PC-9 (cell line): ENCODE measurements around the gene PRKD1. TPM values are rescaled to one million over a fixed set of nuclear protein-coding genes. Genes with fewer than 3 reads are reported as not detected.

Experiments used
- BruUV-seq: library from RNA; stranded (reverse); fragments of 400-500 nt; replicated peaks from 2 replicates; lab custom pipeline; 2021; lab: Mats Ljungman, UMichigan
- CTCF ChIA-PET: fragments of 300-600 bp; sonication (Branson Sonifier 250); formaldehyde crosslinking; loops from one replicate; lab custom pipeline; 2022; ENCODE audit warnings: antibody characterized with exemption; lab: Charles Lee
- POLR2A ChIA-PET: fragments of 300-600 bp; sonication (Branson Sonifier 250); formaldehyde crosslinking; loops from one replicate; lab custom pipeline; 2022; ENCODE audit warnings: antibody characterized with exemption; ENCODE audit not compliant: unreplicated experiment; lab: Charles Lee
- DNase-seq, 2 experiments: peaks; one replicate each; pipeline versions ENCODE4 v3.0.0 to v3.0.0-alpha.2; 2015 to 2022; ENCODE audit warnings: mixed read lengths in 1 of 2
- H2AFZ ChIP-seq: fragments of 200-600 bp; sonication (generic); 2 replicates; pipeline ENCODE4 v1.8.1; 2017; ENCODE audit warnings: antibody characterized with exemption
- H3F3A ChIP-seq: fragments of 200-600 bp; sonication (generic); 2 replicates; pipeline ENCODE4 v1.8.1; 2017; ENCODE audit warnings: antibody characterized with exemption, mild to moderate bottlenecking, low read depth; ENCODE audit not compliant: insufficient read depth
- H3K27ac ChIP-seq: fragments of 200-600 bp; sonication (generic); 2 replicates; pipeline ENCODE4 v1.6.1; 2016; ENCODE audit warnings: mixed run types
- H3K27me3 ChIP-seq: fragments of 200-600 bp; sonication (generic); 2 replicates; pipeline ENCODE4 v1.6.1; 2016; ENCODE audit warnings: low read depth, mixed run types; ENCODE audit not compliant: insufficient read depth
- H3K36me3 ChIP-seq: fragments of 200-600 bp; sonication (generic); 2 replicates; pipeline ENCODE4 v1.6.1; 2016; ENCODE audit warnings: low read depth, mixed run types
- H3K4me1 ChIP-seq: fragments of 200-600 bp; sonication (generic); replicated peaks from 2 replicates; pipeline ENCODE4 v1.6.1; 2016; ENCODE audit warnings: mixed run types; ENCODE audit not compliant: insufficient read depth
- H3K4me2 ChIP-seq: fragments of 200-600 bp; sonication (generic); 2 replicates; pipeline ENCODE4 v1.6.1; 2017; ENCODE audit warnings: mixed run types
- H3K4me3 ChIP-seq: fragments of 200-600 bp; sonication (generic); 2 replicates; pipeline ENCODE4 v1.6.1; 2016; ENCODE audit warnings: mixed run types
- H3K79me2 ChIP-seq: fragments of 200-600 bp; sonication (generic); 2 replicates; pipeline ENCODE4 v1.6.1; 2017; ENCODE audit warnings: low read depth, mixed run types
- H3K9me2 ChIP-seq: fragments of 200-600 bp; sonication (generic); 2 replicates; pipeline ENCODE4 v1.8.1; 2017; ENCODE audit warnings: mild to moderate bottlenecking; ENCODE audit not compliant: insufficient read depth
- H3K9me3 ChIP-seq: fragments of 200-600 bp; sonication (generic); 2 replicates; pipeline ENCODE4 v1.8.1; 2016; ENCODE audit warnings: low read depth; ENCODE audit not compliant: insufficient read depth
- H4K20me1 ChIP-seq: fragments of 200-600 bp; sonication (generic); 2 replicates; pipeline ENCODE4 v1.8.1; 2017; ENCODE audit not compliant: insufficient read depth
- EZH2 ChIP-seq: fragments of 200-600 bp; sonication (generic); IDR thresholded peaks from 2 replicates; pipeline ENCODE4 v1.8.0; 2017; ENCODE audit warnings: antibody characterized with exemption, low read depth
- intact Hi-C: fragments of 100-400 bp; cut with micrococcal nuclease; formaldehyde crosslinking; loops from one replicate; pipeline ENCODE4 v1.10.0; 2022; ENCODE audit not compliant: unreplicated experiment
- total RNA-seq: library from RNA; stranded (reverse); gene quantifications from 2 replicates; pipeline ENCODE4 v1.2.3, GENCODE V29; 2021
- TF ChIP-seq, protein P1 (sequence below): fragments of 200-600 bp; sonication (generic); conservative IDR thresholded peaks from 2 replicates; pipeline ENCODE4 v1.6.1; 2017; ENCODE audit warnings: mixed run types, antibody characterized with exemption, mild to moderate bottlenecking, moderate library complexity

PRKD1 gene
- total RNA-seq, 1 experiment from 2014 or later, result 0.98 TPM

DNA sequence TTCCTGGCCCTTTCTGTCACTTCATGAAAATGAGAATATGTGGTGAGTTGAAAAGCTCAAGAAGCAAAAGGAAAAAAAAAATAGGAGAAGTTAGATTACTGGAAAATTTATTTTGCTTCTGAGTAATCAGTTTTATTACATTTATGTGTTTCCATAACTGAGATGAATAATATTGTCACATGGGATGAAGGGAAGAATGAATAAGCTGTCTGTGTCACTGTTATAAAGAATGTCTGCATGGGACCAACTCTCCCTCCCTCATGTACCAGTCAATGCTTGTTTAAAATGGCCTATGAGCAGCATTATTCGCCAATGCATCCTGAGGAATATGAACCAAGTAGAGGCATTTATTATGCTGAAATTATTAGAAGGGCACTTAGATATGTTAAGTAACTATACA is 246.3 kb downstream of the PRKD1 start:
- H4K20me1 ChIP-seq, result no peaks in the 10 kb centered on the region
- no TSS peak for BruUV-seq
- TF ChIP-seq, protein P1, sequence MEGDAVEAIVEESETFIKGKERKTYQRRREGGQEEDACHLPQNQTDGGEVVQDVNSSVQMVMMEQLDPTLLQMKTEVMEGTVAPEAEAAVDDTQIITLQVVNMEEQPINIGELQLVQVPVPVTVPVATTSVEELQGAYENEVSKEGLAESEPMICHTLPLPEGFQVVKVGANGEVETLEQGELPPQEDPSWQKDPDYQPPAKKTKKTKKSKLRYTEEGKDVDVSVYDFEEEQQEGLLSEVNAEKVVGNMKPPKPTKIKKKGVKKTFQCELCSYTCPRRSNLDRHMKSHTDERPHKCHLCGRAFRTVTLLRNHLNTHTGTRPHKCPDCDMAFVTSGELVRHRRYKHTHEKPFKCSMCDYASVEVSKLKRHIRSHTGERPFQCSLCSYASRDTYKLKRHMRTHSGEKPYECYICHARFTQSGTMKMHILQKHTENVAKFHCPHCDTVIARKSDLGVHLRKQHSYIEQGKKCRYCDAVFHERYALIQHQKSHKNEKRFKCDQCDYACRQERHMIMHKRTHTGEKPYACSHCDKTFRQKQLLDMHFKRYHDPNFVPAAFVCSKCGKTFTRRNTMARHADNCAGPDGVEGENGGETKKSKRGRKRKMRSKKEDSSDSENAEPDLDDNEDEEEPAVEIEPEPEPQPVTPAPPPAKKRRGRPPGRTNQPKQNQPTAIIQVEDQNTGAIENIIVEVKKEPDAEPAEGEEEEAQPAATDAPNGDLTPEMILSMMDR, result no peak
- no peak for TF ChIP-seq EZH2
- POLR2A ChIA-PET, result no interaction called here
- CTCF ChIA-PET, result no interaction called here
- H2AFZ ChIP-seq, result no peak overlapping the region
- no peaks in the 10 kb centered on the region for H3F3A ChIP-seq
- no peaks in the 10 kb centered on the region for H3K4me1 ChIP-seq
- H3K9me3 ChIP-seq, result no peaks in the 10 kb centered on the region
- no peaks in the 10 kb centered on the region for H3K79me2 ChIP-seq
- H3K27me3 ChIP-seq, result no peaks in the 10 kb centered on the region
- DNase-seq, result no peak
- H3K36me3 ChIP-seq, result no peaks in the 10 kb centered on the region
- intact Hi-C loops, result no loop called here
- H3K27ac ChIP-seq, result no peak overlapping the region
- H3K9me2 ChIP-seq, result no peaks in the 10 kb centered on the region
- H3K4me2 ChIP-seq, result no peak overlapping the region
- H3K4me3 ChIP-seq, result no peak overlapping the region

DNA sequence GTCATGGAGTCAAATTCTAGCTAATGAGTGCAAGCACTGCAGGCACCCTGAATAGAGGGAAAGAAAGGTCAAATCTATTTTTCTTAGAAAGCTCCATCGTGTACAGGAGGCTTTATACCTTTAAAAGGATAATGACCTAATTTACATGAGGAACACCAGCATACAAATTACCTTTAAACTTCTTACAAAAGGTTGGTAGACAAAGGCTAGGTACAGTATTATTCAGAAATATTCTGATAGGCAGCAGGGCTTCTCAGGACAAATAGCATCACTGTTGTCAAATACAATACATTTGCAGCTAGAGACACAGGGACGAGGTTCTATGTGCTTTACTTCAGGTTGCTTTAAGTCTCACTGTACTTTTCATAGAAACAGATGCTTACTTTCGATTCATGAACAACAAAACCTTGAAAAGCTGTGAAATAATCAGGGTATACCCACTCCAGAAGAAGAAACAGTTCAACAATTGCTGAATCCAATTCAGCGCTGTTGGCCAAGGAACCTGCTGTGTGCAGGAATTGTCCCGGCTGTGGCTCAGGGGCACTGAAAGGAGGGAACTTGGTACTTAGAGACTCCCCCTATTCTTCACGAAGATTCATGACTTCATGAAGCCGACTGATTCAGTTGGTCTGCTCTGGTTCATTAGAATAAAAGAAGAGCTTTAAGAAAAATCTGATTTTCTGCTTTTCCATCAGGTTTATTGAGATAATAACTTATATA is 252.9 kb downstream of the PRKD1 start:
- H3K4me2 ChIP-seq, result no peak overlapping the region
- DNase-seq, result no peak
- POLR2A ChIA-PET, result no interaction called here
- H3K4me1 ChIP-seq, result no peaks in the 10 kb centered on the region
- no peaks in the 10 kb centered on the region for H3K79me2 ChIP-seq
- no peak for TF ChIP-seq EZH2
- TF ChIP-seq, protein P1, result no peak
- no peaks in the 10 kb centered on the region for H4K20me1 ChIP-seq
- H3K9me2 ChIP-seq, result no peaks in the 10 kb centered on the region
- no peaks in the 10 kb centered on the region for H3K9me3 ChIP-seq
- no peaks in the 10 kb centered on the region for H3K36me3 ChIP-seq
- no TSS peak for BruUV-seq
- CTCF ChIA-PET, result no interaction called here
- H3K27me3 ChIP-seq, result no peaks in the 10 kb centered on the region
- intact Hi-C loops, result no loop called here
- no peak overlapping the region for H3K27ac ChIP-seq
- H3K4me3 ChIP-seq, result no peak overlapping the region
- H3F3A ChIP-seq, result no peaks in the 10 kb centered on the region
- no peak overlapping the region for H2AFZ ChIP-seq

DNA sequence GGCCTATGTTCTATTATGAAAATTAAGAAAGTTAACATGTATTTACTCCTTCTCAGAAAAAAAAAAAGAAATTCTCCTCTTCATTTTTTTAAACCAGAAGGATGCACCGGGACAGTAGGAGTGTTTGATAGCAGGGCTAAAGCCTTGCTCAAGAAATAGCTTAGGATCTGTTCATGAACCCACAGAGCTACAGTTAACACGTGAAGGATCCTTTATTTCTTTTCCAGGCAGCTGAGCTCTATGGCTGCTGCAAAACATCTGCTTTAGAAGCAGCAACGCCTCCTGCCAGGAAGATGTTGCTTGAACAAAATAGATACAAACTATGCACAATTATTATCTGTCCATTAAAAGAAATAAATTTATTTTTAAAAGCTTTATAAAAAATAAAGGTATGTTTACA is 254.8 kb downstream of the PRKD1 start:
- DNase-seq, result no peak
- Histone ChIP-seq H3K27ac (no peak overlapping the region), H3K79me2 (no peaks in the 10 kb centered on the region), H2AFZ (no peak overlapping the region), H3K4me3 (no peak overlapping the region), H3K27me3 (no peaks in the 10 kb centered on the region), H3K9me2 (no peaks in the 10 kb centered on the region), H3K36me3 (no peaks in the 10 kb centered on the region), H3K9me3 (no peaks in the 10 kb centered on the region), H4K20me1 (no peaks in the 10 kb centered on the region), H3K4me2 (no peak overlapping the region), H3F3A (no peaks in the 10 kb centered on the region), H3K4me1 (no peaks in the 10 kb centered on the region)
- TF ChIP-seq, protein P1, result no peak
- TF ChIP-seq EZH2, result no peak
- intact Hi-C loops, result no loop called here
- POLR2A ChIA-PET, result no interaction called here
- BruUV-seq, result no TSS peak
- CTCF ChIA-PET, result interaction anchor here (0.7 kb wide), 1 partner anchor 62 kb away, joined by 3 read pairs; no protein-coding TSS in a partner anchor
